Breast epithelium (tissue), 3 donors: ENCODE results near the gene LDLR.

Experiments
- POLR2A ChIP-seq: fragments of 450-650 bp; IDR thresholded peaks from one replicate; pipeline ENCODE4 v1.6.1; 2016; ENCODE audit warnings: antibody characterized with exemption, mild to moderate bottlenecking, moderate library complexity
- TF ChIP-seq, protein P1 (sequence below), 3 donors: fragments of 450-650 bp; IDR thresholded peaks; one replicate each; pipeline ENCODE4 v1.5.1; 2016 to 2017; ENCODE audit warnings: antibody characterized with exemption in 3 of 3, mild to moderate bottlenecking in 3 of 3, moderate library complexity in 3 of 3

DNA sequence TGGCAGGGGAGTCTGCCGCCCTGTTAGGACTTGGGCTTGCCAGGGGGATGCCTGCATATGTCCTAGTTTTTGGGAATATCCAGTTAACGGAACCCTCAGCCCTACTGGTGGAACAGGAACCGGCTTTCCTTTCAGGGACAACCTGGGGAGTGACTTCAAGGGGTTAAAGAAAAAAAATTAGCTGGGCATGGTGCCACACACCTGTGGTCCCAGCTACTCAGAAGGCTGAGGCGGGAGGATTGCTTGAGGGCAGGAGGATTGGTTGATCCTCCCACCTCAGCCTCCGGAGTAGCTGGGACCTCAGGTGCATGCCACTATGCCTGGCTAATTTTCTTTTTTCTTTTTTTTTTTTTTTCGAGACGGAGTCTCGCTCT, 22.5 kb downstream of the LDLR start:
- TF ChIP-seq, protein P1, sequence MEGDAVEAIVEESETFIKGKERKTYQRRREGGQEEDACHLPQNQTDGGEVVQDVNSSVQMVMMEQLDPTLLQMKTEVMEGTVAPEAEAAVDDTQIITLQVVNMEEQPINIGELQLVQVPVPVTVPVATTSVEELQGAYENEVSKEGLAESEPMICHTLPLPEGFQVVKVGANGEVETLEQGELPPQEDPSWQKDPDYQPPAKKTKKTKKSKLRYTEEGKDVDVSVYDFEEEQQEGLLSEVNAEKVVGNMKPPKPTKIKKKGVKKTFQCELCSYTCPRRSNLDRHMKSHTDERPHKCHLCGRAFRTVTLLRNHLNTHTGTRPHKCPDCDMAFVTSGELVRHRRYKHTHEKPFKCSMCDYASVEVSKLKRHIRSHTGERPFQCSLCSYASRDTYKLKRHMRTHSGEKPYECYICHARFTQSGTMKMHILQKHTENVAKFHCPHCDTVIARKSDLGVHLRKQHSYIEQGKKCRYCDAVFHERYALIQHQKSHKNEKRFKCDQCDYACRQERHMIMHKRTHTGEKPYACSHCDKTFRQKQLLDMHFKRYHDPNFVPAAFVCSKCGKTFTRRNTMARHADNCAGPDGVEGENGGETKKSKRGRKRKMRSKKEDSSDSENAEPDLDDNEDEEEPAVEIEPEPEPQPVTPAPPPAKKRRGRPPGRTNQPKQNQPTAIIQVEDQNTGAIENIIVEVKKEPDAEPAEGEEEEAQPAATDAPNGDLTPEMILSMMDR (IDR thresholded peaks at IDR 0.05), result no peak
- no peak for TF ChIP-seq POLR2A
